Activated CD4-positive, CD25-positive, alpha-beta regulatory T cell treated with anti-CD3 and anti-CD28 coated beads, Interleukin-2, amount 50 U/mL, for 72 hours (primary cell): Measurements from ENCODE around the gene APC2.
"Not testable (repeated sequence)": the region's sequence is repeated elsewhere in the genome, so short reads cannot be mapped to it uniquely, and the experiment has no call there.

Experiments used
- DNase-seq: peaks from one replicate; pipeline ENCODE4 v3.0.0; 2021

Gene APC2

GRCh38 chr19:1417145-1417544 is 32.8 kb upstream of the APC2 start:
- DNase-seq, result no peak

DNA sequence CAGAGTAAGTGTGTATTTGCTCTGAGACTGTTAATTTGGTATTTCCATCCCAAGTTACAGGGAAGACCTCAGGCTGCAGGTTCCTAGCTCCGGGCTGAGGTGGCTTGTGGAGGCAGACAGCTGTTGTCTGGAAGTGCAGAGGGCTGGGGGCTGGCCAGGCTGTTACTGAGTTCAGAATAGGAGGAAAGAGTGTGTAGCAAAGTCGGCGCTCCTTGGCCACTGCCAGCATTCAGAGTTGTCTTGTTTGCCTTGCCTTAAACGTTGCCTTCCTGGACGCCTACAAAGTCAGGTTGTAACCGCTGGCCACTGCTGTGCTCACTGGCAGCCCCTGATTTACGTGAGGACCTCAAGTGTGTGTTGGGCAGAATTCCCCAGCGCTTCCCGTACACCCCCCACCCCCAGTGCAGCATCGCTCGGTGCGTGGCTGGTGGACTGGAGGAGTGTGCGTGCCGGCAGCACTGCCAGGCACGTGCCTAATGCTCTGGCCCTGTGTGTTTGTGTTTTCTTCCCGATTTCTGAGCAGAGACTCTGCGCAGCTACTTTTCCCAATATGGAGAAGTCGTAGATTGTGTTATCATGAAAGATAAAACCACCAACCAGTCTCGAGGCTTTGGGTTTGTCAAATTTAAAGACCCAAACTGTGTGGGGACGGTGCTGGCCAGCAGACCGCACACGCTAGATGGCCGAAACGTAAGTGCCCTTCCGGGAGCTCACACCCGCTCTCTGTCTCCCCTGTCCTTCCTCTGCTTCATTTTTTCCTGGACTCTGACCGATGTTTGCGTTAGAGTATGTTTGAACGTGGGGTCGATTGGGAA is 32.0 kb upstream of the APC2 start:
- DNase-seq, result no peak

DNA sequence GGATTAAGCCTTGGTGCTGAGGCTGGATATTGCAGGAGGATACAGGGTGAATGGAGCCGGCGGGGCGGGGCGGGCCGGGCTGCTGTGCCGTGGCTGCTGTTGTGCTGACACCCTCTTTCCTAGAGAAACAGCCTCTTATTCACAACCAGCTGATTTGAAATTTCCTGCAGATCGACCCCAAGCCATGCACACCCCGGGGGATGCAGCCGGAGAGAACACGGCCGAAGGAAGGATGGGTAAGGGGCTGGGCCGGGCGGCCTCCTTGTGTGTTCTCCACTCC is 31.5 kb upstream of the APC2 start:
- DNase-seq, result no peak

GRCh38 chr19:1418951-1419738 is 30.8 kb upstream of the APC2 start:
- DNase-seq, result no peak

- not testable (repeated sequence) for DNase-seq
Observed at GRCh38 chr19:1420085-1420484, 29.8 kb upstream of the APC2 start.

DNA sequence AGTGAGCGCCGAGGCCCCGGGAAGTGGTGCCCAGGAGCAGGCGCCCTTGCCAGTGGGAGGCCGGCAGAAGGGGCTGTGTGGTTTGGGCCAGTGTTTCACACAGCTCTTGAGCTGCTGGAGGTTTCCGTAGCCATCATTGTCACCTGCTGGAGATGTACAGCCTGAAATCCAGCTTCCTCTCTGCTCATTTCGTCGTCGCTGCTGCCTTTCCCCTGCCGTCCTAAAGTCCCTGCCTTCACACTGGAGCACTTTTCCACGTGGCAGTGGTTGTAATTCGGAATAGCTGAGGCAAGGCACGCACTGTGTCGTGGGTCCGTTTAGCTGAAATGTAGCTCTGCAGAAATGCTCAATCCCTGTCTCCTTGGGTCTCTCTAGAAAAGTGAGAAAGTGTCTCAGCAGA is 29.3 kb upstream of the APC2 start:
- no peak for DNase-seq

GRCh38 chr19:1421218-1421957 is 28.5 kb upstream of the APC2 start:
- DNase-seq, result no peak

- no peak for DNase-seq
Observed at GRCh38 chr19:1421958-1422305, 28.0 kb upstream of the APC2 start.

DNA sequence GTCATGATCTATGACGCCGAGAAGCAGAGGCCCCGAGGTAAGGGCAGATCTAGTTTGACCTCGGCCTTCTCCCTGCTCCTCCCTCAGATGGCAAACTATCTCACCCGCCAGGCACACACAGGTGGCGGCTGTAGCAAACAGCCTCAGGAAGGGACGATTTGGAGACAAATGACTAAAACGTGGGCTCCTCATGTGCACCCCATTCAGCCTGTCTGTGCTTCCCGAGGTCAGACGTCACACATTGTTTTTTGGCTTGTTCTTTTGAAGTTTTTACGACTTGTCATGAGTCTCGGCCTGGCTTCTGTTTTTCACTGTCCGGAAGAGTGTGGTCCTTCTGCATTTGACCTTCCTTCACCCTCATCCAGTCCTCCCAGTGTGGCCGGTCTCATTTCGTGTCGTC is 27.6 kb upstream of the APC2 start:
- no peak for DNase-seq

GRCh38 chr19:1422943-1423342 is 27.0 kb upstream of the APC2 start:
- DNase-seq, result no peak

DNA sequence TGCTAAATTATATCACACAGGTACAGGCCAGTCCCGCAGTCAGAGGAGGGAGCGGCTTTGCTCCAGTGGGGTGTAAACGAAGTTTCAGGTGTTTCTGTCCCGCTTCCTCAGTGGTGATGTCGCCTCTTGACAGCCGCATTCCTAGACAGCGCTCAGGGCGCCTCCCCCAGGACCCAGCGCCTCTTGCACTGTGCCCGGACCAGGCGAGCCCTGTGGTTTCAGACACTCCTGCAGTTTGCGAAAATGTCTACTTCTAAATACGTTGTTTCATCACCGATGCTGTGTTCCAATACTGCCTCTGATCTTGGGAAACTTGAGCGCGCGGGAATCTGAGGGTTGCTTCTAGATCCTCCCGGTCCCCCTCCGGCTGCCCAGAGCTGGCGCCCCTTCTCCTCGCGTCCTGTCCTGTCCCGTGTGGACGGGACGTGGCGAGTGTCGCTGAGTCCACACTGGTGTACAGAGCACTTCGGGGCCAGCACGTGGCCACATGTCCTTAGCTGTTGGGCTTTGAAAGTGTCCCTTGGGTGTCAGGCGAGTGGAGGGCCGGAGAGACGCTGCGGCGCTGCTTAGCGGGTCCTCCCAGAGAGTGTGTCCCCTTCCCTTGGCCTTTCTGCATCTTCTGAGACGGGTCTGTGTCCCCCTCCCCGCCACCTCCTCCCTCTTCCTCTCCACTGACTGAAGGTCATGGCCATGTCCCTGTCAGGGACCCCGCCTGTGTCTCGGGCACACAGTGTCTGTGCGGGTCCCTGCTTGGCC is 26.3 kb upstream of the APC2 start:
- no peak for DNase-seq

DNA sequence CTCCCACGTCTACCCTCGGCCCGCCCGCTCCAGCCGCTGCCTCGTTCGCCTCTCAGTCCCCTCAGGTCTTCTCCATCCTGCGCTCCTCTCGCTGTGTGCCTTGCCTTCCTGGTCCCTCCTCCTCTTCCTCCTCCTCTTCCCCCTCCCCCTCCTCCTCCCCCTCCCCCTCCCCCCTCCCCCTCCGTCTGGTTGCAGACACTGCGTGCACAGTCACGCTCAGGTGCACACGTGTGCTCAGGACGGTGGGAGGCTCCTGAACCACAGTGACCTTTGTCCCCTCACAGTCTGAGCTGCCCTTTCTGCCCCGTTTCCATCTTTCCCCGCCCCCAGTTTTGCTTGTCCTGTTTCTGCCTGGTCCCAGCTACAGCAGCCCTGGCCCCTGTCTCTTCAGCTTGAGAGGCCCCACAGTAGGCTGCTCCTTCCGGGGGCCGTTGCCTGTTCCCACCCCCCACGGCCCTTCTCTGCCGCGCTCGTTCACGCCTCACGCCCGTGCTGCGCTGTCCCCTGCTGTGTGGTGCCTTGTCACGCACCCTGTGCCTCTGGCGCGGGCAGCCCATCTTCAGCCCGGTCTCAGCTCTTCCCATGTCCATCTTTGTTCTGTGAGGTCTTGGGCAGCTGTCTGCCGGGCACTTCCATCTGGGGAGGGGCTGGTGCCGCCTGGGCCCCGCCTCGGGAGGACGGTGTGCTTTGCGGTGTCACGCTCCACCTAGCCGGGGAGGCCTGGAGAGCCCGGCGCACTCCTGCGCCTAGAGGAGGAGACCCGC is 25.5 kb upstream of the APC2 start:
- no peak for DNase-seq

GRCh38 chr19:1425102-1425837 is 24.7 kb upstream of the APC2 start:
- DNase-seq, result no peak

- DNase-seq, result no peak
Observed at GRCh38 chr19:1425902-1426301, 24.0 kb upstream of the APC2 start.

DNA sequence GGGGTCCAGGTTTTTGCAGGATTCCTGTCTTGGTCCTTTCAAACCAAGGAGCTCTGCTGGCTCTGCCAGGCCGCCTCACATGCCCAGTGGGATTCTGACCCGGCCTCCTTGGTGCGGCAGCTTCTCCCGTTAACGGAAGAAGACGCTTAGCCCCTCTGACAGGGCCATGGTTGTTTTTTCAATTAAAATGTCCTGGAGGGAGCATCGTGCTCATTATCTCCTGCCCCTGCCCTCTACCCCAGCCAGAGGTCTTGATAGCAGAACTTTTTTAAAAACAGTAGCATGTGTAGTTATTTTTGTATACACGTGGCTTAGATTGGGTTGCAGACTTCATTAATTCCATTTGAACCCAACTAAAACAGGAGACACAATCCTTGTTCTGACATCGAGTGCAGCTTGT is 23.2 kb upstream of the APC2 start:
- DNase-seq, result no peak

- no peak for DNase-seq
Observed at GRCh38 chr19:1427221-1427920, 22.6 kb upstream of the APC2 start.

DNA sequence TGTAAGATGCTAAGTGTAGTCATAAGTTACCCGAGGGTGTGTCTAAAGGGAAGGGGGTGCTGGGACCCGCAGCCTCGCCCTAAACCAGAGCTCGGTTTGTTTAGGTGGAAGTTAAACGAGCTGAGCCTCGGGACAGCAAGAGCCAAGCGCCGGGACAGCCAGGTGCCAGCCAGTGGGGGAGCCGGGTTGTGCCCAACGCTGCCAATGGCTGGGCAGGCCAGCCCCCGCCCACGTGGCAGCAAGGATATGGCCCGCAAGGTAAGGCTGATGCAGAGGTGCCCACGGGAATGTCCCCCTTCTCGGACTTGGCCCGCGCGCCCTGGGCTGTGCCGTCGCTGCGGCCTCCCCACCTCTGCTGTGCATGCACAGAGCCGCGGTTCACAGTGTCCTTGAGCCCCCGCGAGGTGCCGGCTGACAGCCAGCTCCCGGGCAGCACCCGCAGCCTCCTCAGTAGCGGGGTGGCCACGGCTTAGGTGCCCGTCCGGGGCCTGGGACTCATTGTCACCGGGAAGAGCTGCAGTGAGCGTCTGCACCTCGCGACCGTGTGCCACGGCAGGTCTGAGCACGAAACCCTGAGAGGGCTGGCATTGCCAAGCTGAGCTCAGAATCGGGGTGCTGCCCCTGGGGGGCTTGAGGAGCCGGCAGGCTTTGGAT is 21.1 kb upstream of the APC2 start:
- DNase-seq, result no peak

DNA sequence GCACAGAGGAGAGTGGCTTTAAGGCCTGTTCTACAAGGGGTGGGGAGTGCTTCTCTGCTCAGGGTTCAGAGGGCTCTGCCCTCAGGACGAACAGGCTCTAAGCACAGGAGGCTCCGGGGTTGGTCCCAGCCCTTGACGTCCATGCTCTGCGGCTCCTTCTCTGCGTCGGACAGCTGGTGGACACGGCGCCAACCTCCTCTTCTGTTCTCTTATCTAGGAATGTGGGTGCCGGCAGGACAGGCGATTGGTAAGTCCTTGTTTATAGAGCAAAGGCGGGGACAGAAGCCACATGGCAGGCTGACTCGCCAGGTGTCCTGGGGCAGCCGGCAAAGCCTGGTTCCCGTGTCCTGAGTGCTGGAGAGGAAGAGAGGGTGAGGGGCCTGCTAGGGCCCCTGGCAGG is 20.2 kb upstream of the APC2 start:
- DNase-seq, result no peak

DNA sequence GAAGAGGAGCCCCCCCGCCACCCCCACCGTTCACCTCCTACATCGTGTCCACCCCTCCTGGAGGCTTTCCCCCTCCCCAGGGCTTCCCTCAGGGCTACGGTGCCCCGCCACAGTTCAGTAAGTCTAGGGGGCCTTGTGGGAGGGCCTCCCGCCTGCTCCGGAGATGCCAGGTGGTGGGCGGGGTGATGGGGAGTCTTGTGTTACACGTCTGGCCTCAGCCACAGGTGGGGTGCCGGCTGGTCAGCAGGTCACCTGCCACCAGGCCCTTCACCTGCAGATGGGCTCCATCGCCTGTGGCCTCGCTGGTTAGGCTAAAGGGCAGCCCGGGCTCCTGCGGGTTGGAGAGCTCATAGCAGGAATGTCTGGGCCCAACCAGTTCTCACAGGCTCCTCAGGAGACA is 19.7 kb upstream of the APC2 start:
- no peak for DNase-seq

DNA sequence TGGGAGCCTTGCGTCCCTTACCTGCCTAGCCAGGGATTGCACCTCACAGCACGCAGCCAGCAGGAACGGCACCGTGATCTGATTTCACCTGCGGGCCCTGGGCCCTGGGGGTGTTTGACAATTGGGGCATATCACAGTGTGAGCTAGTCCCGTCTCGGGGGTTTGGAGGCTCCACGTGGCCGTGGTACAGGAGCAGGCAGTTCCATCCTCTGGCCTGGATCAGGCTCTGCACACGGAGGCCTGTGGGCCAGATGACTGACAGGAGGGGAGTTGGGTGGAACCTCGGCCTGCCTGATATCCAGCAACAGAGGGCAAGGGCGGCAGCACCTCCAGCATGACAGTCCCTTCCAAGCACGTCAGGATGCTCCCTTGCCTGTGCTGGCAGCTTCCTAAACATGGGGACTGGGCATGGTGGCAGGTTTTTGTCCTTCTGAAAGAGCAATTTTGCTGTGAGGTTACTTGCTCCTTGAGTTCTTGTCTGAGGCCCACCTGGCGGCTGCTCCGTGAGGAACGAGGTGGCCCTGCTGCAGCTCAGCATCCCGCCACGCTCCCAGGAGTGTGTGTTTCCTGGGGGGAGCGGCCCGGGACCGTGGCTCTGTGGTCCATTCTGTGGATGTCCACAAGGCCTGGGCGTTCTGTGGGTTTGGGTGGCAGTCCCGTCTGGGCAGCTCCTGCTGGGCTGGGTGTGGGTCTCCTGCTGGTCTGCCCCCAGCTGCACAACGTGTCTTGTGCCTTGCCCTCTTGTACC is 18.0 kb upstream of the APC2 start:
- DNase-seq, result no peak
